Measurements from ENCODE around the gene TAF10.

The TAF10 gene

DNA sequence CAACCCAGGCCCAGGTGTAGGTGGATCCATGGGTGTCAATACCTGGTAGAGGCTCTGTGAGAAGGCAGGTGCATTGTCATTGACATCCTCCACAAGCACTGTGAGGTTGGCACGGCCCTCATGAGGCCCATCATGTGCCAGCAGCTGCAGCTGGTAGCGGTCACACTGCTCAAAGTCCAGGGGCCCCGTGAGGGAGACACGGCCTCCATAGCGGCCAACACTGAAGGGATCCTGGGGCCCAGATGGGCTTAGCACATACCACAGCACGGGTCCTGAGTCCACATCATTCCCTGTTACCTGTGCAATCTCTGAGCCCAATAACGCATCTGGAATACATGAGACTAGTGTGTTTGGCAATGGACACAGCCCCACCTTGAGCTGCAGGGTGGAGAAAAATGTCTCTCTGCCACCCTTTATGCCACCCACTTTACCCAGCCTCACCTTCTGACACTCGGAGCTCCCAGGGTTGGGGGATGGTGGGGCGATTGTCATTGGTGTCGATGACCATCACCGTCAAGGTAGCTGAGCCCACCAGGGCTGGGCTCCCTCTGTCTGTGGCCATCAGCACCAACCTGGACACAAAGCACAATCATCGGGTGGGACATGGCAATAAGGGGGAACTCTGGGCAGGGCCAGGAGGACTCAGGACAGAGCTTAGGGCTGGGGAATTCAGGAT, 13.3 kb upstream of the TAF10 start:
- DNase-seq (ENCODE audit: low spot score) = no peak

DNA sequence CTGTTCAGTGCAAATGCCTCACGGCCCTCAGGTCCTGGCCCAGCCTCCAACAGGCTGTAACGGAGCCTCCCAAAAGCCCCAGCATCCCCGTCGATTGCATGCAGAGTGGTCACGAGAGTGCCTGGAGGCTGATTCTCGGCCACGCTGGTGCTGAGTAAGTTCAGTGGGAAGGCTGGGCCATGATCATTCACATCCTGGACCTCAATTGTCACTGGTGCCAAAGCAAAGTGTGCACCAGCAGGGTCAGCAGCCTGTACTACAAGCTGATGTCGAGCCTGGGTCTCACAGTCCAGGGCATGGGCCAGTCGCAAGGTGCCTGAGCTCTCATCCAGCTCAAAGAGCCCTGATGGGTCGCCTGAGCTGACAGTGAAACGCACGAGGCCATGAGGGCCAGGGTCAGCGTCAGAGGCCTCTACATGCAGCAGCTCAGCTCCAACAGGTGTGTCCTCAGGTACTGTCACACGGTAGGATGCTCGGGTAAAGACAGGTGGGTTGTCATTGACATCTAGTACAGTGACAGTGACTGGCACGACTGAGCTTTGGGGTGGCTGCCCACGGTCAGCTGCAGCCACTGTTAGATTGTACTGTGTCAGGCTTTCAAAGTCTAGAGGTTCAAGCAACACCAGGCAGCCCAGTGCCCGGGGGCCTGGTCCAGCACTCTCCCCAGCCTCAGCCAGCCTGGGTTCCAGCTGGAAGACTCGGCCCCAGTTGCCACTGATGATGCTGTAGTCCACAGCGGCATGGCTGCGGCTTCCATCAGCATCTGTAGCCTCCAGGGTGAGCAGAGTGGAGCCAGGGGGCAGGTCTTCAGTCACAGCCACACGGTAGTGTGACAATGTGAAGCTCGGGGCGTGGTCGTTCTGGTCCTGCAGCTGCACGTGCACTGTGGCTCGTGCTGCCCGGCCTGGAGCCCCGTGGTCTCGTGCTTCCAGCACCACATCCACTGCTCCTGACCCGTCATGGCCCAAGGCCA, 11.7 kb upstream of the TAF10 start:
- no peak for DNase-seq (ENCODE audit: low spot score)

DNA sequence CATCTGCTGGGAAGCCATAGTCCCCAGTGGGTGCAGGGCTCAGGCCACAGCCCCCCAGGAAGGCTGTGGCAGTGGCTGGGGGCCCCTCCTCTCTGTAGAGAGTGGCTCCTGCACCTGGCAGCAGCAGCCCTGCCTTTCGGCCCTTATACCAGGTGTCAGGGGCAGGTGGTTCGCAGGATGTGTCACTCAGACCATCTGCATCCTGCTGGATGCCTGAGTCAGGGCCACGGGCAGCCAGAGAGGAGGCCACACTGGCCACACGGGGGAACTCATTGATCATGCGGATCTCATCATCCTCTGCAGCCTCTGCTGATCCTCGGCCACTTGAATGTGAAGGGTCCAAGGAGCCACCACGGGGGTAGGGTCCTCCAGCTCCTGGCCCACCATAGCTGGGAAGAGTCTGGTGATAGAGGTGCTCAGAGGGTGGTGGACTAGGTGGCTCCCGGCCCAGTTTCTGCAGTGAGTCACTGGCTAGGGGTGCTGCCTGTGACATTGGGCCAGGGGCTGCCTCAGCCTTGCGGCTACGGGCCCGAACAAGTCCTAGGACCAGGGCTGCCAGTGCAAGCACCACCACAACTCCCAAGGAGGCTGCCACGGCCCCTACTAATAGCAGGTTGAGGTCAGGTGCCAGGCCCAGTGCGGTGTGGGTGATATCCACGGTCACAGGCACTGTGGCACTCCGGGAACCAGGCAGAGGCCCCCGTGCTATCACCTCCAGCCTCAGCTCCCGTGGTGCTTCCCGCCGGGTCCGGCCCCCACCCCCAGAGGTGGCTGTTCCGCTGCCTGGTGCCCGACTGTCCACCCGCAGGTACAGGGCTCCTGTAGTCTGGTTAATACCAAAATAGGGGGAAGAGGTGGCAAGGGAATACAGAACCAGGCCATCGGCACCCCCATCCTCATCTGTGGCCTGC, 10.5 kb upstream of the TAF10 start:
- DNase-seq (ENCODE audit: low spot score) = no peak

DNA sequence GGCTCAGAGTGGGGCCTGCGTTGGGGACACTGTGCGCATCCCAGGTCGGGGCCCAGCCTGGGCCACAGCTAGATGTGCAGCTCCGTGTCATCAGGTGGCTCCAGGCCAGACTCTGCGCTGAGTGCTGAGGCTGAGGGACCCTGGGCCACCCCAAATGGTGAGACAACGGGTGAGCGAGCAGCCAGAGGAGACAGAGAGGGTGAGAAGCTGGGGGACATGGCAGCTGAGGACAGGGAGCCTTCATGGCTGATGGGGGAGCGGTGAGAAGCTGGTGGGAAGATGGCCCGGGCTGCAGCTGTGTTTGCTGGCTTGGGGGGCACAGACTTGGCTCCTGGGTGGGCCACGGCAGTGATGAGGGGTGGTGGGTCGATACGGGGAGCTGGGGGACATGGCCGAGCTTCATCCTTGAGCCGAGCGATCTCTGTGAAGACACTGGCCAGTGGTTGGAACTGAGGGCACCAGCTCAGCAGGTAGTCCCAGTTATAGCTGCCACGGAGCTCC, 9.7 kb upstream of the TAF10 start:
- no peak for DNase-seq (ENCODE audit: low spot score)

DNA sequence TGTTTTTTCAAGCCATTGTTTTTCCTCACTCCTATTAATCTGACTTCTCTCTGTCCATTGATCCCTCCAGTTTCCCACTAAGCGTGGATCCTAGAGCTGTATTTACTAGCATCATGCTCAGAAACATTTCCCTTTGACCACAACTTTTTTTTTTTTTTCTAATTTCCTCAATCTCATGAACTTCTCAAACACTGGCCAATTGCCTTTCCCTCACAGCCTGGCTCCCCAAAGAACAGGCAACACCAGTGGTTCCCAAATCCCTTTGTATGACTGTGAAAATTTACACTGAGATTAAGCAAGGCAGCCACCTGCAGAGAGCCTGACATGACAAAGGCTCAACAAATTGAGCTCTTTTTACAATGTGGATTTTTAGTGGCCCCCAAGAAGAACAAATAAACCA, 8.6 kb upstream of the TAF10 start:
- no peak for DNase-seq (ENCODE audit: low spot score)

DNA sequence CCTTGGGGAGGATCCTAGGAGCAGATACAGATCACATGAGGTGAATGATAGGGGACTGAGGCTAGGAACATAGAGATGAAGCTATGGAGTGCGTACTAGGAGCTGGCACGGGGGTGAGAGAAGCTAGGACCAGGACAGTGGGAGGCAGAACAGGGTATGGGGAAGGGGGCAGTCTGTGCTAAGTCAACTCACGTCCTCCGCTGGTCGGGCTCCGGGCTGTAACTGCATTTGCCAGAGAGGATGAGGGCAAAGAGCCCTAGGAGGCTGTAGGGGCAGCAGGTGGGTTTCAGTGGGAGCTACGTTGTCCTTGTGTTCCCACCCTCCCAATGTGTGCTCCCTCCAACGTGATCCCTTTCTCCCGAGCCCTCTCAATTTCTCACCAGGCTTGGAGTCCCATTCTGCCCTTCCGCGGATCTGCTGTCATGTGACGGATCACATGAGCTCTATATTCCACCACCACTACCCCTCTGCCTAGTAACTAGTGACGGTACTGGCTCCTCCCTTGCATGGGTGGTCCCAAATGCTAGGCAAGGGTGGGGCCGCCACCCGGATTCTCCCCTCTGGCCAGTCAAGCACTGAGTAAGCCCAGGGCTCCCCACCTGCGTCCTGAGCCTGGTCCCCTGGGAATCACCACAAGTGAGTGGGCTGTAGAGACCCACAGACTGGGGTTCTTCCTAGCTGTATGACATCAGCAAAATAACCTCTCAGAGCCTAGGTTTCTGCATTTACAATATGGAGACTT, 7.2 kb upstream of the TAF10 start, which contains the start of gene TPP1:
TPP1 (minus strand) TSS at position 419 of the 742 bp plus-strand sequence; CDS start at position 397, 22 bp downstream.
- DNase-seq (ENCODE audit: low spot score) = peak; percentile 96

DNA sequence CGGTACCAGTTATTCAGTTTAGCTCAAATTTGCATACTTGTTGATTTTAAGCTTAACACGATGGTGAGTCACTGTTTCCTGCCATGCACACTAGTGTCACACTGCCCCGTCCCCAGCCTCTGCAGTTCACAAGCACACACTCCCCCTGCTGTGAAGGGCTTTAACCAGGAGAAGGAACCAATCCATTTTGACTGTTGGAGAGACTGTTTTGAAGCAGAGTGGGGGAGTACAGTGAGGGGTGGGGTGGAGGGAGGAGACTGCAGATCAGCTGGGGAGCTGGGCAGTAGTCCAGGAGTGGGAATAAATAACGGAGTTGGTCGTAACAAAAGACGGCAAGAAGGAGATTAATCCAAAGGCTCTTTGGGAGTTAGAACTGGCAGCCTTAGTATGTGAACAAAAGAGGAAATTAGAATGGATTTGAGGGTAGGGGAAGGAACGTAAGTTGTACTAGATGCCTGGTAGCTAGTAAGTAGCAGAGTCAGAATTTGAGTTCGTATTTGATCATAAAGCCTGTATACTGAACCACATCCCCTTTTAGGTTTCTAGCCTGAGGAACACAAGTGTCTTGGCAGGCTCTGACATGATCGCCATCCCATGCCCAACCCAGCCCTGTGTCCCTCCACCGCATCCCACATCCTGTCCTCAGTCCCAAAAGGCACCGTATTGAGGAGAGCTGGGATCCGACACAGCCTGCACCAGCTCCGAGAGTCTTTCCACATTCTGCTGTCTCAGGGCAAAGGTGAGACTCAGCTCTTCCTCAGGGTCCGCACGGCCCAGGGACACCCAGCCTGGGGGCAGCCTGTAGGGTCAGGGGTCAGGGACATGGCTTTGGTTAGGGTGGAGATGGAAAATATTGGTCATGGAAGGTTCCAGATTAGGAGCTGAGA, 6.3 kb upstream of the TAF10 start:
- peak; percentile 70 for DNase-seq (ENCODE audit: low spot score)

DNA sequence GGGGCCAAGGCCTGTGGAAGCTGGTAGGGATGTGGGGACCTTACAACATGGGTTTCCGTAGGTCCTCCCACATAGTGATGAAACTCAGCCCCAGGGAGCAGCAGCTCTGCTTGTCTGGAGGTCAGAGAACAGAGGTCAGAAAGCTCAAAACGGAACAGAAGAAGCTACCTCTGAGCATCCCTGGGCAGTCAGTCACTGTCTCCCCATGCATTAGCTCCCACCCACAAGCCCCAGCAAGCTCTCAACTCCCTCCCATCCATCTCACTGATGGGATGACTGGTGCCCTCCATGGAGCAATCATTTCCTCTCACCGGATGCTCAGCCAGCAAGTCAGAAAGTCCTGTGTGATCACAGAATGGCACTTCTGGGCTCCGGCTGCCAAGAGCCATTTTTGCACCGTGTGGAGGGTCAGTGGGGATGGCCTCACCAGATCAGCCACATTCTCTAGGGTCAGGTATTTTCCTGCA, 5.3 kb upstream of the TAF10 start:
- DNase-seq (ENCODE audit: low spot score) = no peak

DNA sequence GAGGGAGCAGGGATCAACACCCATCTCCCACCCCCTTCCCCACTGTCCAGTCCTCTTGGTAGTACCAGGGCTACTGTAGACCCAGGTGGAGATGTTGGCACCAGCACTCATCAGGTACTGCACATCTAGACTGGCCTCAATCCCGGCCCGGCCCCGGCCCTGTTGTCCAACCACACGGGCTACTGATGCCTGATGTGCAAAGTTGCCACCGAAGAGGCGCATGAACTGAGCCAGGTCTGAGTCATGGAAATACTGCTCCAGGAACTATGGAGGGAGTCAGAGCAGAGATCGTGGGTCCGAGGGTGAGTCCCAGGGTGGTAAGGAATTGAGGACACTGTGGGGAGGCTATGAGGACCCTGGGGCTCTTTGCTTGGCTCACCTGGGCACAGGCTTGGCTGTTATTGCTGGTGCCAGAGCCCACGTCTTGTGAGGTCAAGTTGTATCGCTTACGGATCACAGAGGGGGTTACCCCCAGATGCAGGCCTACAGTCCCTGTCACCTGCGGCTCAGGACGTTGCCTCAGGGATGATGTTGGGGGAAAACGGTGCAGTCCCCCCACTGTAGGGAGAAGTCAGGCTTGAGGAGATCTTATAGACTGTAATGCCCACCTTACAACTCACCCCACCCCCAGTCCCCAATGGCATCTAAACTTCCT, 4.7 kb upstream of the TAF10 start:
- no peak for DNase-seq (ENCODE audit: low spot score)

DNA sequence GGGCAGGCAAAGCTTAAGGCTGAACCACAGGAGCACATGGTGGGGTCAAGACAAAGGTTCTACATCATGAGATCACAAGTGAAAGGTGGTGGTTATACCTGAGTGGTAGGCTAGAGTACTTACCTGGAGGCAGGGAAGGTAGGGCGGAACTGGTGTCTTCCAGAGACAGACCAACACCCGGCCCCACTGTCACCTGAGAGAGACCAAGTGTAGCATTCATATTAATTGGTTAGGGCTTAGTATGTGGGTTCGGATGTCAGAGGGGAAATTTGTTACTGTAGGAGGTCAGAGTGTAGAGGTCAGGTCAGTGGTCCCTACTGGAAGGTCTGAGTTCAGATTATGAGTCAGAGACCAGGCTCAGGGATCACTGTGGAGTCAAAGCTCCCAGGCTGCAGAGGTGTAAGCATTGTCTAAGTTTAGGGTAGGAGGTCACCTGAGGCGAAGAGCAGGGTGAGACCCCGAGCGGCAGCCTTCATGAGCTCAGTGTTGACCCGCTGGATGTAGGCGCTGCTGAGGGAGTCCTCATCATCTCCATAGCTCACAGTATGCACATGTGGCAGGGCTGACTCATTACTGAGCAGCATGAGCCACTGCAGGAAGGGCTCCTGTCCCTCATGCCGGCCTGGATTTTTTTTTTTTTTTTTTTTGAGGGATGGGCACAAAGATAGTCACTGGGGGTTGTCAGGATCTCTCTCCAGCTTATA, 4.0 kb upstream of the TAF10 start:
- no peak for DNase-seq (ENCODE audit: low spot score)

DNA sequence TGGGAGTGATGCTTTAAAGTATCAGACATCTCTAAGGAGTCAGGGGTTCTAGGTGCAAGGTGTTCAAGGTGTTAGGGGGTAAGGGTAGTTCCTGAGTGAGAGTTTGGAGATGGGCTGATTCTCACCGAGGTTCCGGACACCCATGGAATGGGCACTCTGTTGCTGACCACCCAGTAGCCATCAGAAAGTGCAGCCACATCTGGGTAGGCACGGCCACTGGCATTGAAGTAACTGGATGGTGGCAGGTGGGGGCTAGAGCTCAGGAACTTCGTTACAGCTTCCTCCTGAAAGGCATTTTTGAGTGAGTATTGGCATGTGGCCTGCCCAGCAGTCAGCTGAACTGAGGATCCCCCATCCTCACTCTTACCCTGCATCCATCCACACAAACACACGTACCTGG, 3.0 kb upstream of the TAF10 start:
- no peak for DNase-seq (ENCODE audit: low spot score)

DNA sequence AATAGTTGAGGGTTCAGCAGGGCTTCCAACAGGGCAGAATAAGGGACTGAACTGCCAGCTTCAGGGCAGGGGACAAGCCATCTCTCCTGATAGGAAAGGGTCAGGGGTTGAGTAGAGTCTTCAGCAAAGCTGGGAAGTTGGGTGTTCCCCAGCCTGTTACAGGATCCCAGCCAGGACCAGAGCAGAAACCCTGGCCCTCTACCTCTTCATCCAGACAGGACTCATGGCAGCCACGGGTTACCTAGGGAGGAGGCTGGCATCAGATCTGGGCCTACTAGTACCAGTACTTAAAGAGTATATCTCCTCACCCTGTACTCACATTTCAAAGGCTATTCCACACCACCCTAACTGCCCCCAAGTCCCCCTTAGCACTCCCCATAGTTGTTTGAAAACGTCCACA, 2.4 kb upstream of the TAF10 start:
- no peak for DNase-seq (ENCODE audit: low spot score)

DNA sequence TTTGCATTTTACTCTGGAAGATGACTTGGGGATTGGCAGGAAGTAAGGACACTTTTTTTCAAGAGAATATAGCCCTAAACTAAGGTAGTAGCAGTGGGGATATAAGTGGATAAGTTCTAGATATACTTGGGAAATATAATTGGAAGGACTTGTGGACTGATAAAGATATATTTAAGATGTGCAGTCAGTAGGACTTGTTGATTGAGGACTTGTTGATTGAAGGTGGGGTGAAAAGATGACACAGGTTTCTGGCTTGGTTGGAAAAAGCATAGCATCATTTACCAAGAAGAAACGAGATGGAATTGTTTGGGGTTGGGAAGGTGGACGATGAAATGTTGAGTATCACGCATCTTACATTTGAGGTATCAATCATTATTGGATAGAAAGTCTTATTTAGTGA, 1.5 kb upstream of the TAF10 start:
- no peak for DNase-seq (ENCODE audit: low spot score)

DNA sequence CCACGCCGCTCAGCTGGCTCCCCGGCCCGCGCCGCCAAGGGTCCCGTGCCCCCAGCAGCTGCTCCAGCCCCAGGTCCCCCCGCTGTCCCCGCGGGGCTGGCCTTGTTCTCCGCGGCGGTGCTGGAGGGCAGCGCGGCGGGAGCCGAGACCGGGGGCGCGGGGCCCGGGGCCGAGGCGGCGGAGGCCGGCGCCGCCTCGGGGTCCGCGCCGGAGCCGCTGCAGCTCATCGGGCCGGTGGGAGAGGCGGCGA, 128 bp downstream of the TAF10 start:
- no peak for DNase-seq (ENCODE audit: low spot score)

DNA sequence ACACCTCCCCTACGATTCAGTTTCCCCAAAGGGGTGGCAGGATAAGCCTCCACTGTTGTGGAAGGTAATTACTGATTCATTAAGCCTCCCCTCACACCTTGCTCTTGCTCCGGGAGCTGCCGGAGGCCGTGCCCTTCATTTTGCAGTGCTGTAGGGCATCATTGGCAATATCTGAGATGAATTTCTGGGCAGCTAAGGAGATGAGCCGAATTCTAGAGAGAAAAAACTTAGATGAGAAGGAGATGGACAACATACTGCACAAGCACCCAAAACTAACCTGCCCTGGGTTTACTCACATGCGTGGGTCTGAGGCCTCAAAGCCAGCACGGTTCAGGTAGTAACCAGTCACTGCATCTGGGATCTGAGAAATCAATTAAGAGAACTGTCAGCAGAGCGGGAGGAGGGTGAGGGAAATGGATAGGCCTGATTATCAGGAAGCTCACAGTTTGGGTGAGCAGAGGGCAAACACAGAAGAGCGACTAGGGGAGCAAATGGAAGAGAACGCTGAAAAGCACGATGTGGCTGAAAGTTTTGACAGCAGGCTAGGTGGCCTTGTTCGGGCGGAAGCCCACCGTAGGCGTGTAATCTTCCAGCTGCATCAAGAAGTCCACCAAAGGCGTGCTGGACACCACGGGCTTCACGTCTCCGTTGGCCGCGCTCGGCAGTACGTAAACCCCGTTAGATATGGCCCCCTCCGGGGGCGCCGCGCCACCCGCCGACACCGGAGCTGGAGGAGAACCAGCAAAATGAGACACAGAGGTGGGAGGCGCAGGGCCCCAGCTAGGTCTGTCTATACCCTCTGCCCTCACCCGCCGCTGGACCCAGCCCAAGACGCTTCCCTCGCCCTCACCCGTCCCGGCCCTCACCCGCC, 689 bp downstream of the TAF10 start:
- DNase-seq (ENCODE audit: low spot score) = peak; percentile 28

DNA sequence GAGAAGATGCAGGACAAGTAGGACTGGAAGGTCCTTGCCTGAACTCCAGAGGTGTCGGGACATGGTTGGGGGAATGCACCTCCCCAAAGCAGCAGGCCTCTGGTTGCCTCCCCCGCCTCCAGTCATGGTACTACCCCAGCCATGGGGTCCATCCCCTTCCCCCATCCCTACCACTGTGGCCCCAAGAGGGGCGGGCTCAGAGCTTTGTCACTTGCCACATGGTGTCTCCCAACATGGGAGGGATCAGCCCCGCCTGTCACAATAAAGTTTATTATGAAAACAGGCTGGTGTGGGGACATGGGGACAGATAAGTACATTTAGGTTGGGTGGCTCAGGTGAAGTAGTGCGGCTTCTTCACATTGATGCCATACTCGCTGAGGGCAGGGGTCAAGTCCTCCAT, 1.4 kb downstream of the TAF10 start:
- DNase-seq (ENCODE audit: low spot score) = no peak

DNA sequence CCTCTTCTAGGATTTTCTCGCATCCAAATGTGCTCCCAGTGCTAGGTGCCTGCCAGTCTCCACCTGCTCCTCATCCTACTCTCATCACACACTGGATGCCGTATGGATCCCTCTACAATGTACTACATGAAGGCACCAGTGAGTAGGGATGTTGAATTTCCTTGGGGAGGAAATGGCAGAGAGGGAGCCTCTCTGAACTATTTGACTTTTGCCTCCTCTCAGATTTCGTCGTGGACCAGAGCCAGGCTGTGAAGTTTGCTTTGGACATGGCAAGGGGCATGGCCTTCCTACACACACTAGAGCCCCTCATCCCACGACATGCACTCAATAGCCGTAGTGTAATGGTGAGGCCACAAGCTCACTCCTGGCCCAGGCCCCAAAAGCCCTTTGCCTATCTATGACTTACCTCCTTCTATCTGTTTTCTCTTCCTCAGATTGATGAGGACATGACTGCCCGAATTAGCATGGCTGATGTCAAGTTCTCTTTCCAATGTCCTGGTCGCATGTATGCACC, 2.5 kb downstream of the TAF10 start:
- no peak for DNase-seq (ENCODE audit: low spot score)

All from hematopoietic multipotent progenitor cell treated with erythropoietin and hydrocortisone succinate and interleukin-3 and kit ligand, for 15 days (in vitro differentiated cells).